ENCODE results near the gene BCL11A.

GRCh38 chr2:60526623-60527022, 26.8 kb downstream of the BCL11A start:
- TF ChIP-seq, protein P1, sequence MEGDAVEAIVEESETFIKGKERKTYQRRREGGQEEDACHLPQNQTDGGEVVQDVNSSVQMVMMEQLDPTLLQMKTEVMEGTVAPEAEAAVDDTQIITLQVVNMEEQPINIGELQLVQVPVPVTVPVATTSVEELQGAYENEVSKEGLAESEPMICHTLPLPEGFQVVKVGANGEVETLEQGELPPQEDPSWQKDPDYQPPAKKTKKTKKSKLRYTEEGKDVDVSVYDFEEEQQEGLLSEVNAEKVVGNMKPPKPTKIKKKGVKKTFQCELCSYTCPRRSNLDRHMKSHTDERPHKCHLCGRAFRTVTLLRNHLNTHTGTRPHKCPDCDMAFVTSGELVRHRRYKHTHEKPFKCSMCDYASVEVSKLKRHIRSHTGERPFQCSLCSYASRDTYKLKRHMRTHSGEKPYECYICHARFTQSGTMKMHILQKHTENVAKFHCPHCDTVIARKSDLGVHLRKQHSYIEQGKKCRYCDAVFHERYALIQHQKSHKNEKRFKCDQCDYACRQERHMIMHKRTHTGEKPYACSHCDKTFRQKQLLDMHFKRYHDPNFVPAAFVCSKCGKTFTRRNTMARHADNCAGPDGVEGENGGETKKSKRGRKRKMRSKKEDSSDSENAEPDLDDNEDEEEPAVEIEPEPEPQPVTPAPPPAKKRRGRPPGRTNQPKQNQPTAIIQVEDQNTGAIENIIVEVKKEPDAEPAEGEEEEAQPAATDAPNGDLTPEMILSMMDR (IDR thresholded peaks at IDR 0.05): no peak
- TF ChIP-seq POLR2A (IDR thresholded peaks at IDR 0.05): no peak

Measured in esophagus squamous epithelium (tissue), 4 donors.